Measurements from ENCODE around the gene STOML1. TPM values are rescaled to one million over a fixed set of nuclear protein-coding genes. Genes with fewer than 3 reads are reported as not detected.
"Not testable (repeated sequence)": the region's sequence is repeated elsewhere in the genome, so short reads cannot be mapped to it uniquely, and the experiment has no call there.

The STOML1 gene
- total RNA-seq, 1 donor from 2014 or later = 14.3 TPM

- no peak for TF ChIP-seq CTCF (IDR thresholded peaks at IDR 0.05; ENCODE audit: unreplicated experiment)
- no peaks in the 10 kb centered on the region for H3K36me3 Mint-ChIP-seq (ENCODE audit: low read depth, unreplicated experiment)
Measured at GRCh38 chr15:73962433-73962832, 29.7 kb downstream of the STOML1 start.

GRCh38 chr15:73960472-73961070, 31.5 kb downstream of the STOML1 start:
- not testable (repeated sequence) for DNase-seq (ENCODE audit: low spot score); H3K27me3 Mint-ChIP-seq (ENCODE audit: unreplicated experiment); H3K36me3 Mint-ChIP-seq (ENCODE audit: low read depth, unreplicated experiment); H3K9me3 Mint-ChIP-seq (ENCODE audit: unreplicated experiment); H3K4me3 Mint-ChIP-seq (ENCODE audit: unreplicated experiment)
- peak overlapping the region; percentile 2 for H3K27ac Mint-ChIP-seq (ENCODE audit: unreplicated experiment)
- H3K4me1 Mint-ChIP-seq (ENCODE audit: unreplicated experiment) = peaks cover 42% of the 10 kb centered on the region

More at GRCh38 chr15:73962433-73962832, 29.7 kb downstream of the STOML1 start:
- Mint-ChIP-seq H3K9me3 (ENCODE audit: unreplicated experiment) (no peaks in the 10 kb centered on the region), H3K27ac (ENCODE audit: unreplicated experiment) (peak overlapping the region; percentile 65), H3K4me3 (ENCODE audit: unreplicated experiment) (no peak overlapping the region), H3K4me1 (ENCODE audit: unreplicated experiment) (peaks cover 49% of the 10 kb centered on the region), H3K27me3 (ENCODE audit: unreplicated experiment) (peaks cover 8% of the 10 kb centered on the region)
- no peak for DNase-seq (ENCODE audit: low spot score)

- Mint-ChIP-seq H3K4me1 (ENCODE audit: unreplicated experiment) (peaks cover 34% of the 10 kb centered on the region), H3K27ac (ENCODE audit: unreplicated experiment) (no peak overlapping the region), H3K4me3 (ENCODE audit: unreplicated experiment) (no peak overlapping the region), H3K36me3 (ENCODE audit: low read depth, unreplicated experiment) (no peaks in the 10 kb centered on the region), H3K9me3 (ENCODE audit: unreplicated experiment) (no peaks in the 10 kb centered on the region), H3K27me3 (ENCODE audit: unreplicated experiment) (peaks cover 7% of the 10 kb centered on the region)
- no peak for TF ChIP-seq CTCF (IDR thresholded peaks at IDR 0.05; ENCODE audit: unreplicated experiment)
- DNase-seq (ENCODE audit: low spot score) = no peak
Measured at GRCh38 chr15:73959801-73960200, 32.3 kb downstream of the STOML1 start.

- Mint-ChIP-seq H3K27ac (ENCODE audit: unreplicated experiment) (no peak overlapping the region), H3K36me3 (ENCODE audit: low read depth, unreplicated experiment) (no peaks in the 10 kb centered on the region), H3K4me1 (ENCODE audit: unreplicated experiment) (peaks cover 31% of the 10 kb centered on the region), H3K9me3 (ENCODE audit: unreplicated experiment) (no peaks in the 10 kb centered on the region), H3K4me3 (ENCODE audit: unreplicated experiment) (no peak overlapping the region), H3K27me3 (ENCODE audit: unreplicated experiment) (peaks cover 10% of the 10 kb centered on the region)
- no peak for DNase-seq (ENCODE audit: low spot score)
- no peak for TF ChIP-seq CTCF (IDR thresholded peaks at IDR 0.05; ENCODE audit: unreplicated experiment)
Measured at GRCh38 chr15:73959012-73959581, 33.0 kb downstream of the STOML1 start.

GRCh38 chr15:73957785-73958184, 34.3 kb downstream of the STOML1 start:
- TF ChIP-seq CTCF (IDR thresholded peaks at IDR 0.05; ENCODE audit: unreplicated experiment) = no peak
- H3K4me3 Mint-ChIP-seq (ENCODE audit: unreplicated experiment) = no peak overlapping the region
- peaks cover 22% of the 10 kb centered on the region for H3K4me1 Mint-ChIP-seq (ENCODE audit: unreplicated experiment)
- H3K27me3 Mint-ChIP-seq (ENCODE audit: unreplicated experiment) = peaks cover 14% of the 10 kb centered on the region
- H3K27ac Mint-ChIP-seq (ENCODE audit: unreplicated experiment) = no peak overlapping the region
- H3K36me3 Mint-ChIP-seq (ENCODE audit: low read depth, unreplicated experiment) = no peaks in the 10 kb centered on the region
- no peaks in the 10 kb centered on the region for H3K9me3 Mint-ChIP-seq (ENCODE audit: unreplicated experiment)
- DNase-seq (ENCODE audit: low spot score) = no peak

Measured in endothelial cell (in vitro differentiated cells).